SK-N-SH (cell line): ENCODE measurements around the gene RYR3. TPM values are rescaled to one million over a fixed set of nuclear protein-coding genes. Genes with fewer than 3 reads are reported as not detected.

Source experiments
- CTCF ChIA-PET: fragments of 300-600, 350-600 bp; formaldehyde crosslinking; extraction: SDS; loops from one replicate; lab custom pipeline; 2021; lab: Yijun Ruan, JAX
- POLR2A ChIA-PET: fragments of 350-600 bp; sonication (Branson Sonifier 250); formaldehyde crosslinking; extraction: SDS; loops from one replicate; lab custom pipeline; 2020; ENCODE audit warnings: antibody characterized with exemption, inconsistent platforms; lab: Yijun Ruan, JAX
- DNase-seq: peaks from one replicate; pipeline ENCODE4 v3.0.0; 2012
- H2AFZ ChIP-seq: fragments of 200-600 bp; sonication (generic); 2 replicates; pipeline ENCODE4 v1.8.1; 2016; ENCODE audit warnings: antibody characterized with exemption, mild to moderate bottlenecking, low read depth
- H3F3A ChIP-seq: fragments of 200-600 bp; sonication (generic); replicated peaks from 2 replicates; pipeline ENCODE3; 2016; ENCODE audit warnings: antibody characterized with exemption, mild to moderate bottlenecking; ENCODE audit not compliant: insufficient read depth
- H3K27ac ChIP-seq, 2 experiments: fragments of 200-500 bp in 1 of 2; fragments of 200-600 bp in 1 of 2; sonication (Bioruptor generic) in 1 of 2; sonication (generic), shearing (Covaris generic) in 1 of 2; 2 replicates each; pipeline versions ENCODE4 v1.5.1 to v1.6.1; 2014 to 2016; ENCODE audit warnings: low read depth in 2 of 2, inconsistent platforms in 1 of 2, low read length in 1 of 2, mild to moderate bottlenecking in 1 of 2, mixed read lengths in 1 of 2
- H3K27me3 ChIP-seq: fragments of 200-600 bp; sonication (generic), shearing (Covaris generic); 2 replicates; pipeline ENCODE4 v1.6.1; 2016; ENCODE audit warnings: mixed run types; ENCODE audit not compliant: insufficient read depth
- H3K36me3 ChIP-seq, 2 experiments: fragments of 200-500 bp in 1 of 2; fragments of 200-600 bp in 1 of 2; sonication (Bioruptor generic) in 1 of 2; sonication (generic) in 1 of 2; replicated peaks in 1 of 2; 2 replicates each; pipeline versions ENCODE3 to v1.5.1; 2014 to 2016; ENCODE audit warnings: low read length in 1 of 2, mild to moderate bottlenecking in 1 of 2; ENCODE audit not compliant: insufficient read depth in 2 of 2, control insufficient read depth in 1 of 2
- H3K4me1 ChIP-seq, 2 experiments: fragments of 200-500 bp in 1 of 2; fragments of 200-600 bp in 1 of 2; sonication (Bioruptor generic) in 1 of 2; sonication (generic), shearing (Covaris generic) in 1 of 2; 2 replicates each; pipeline versions ENCODE4 v1.5.1 to v1.6.1; 2014 to 2016; ENCODE audit warnings: low read depth in 1 of 2, low read length in 1 of 2, mixed run types in 1 of 2; ENCODE audit not compliant: insufficient read depth in 2 of 2, control insufficient read depth in 1 of 2
- H3K4me2 ChIP-seq: fragments of 200-600 bp; sonication (generic), shearing (Covaris generic); 2 replicates; pipeline ENCODE4 v1.6.1; 2017; ENCODE audit warnings: mixed run types
- H3K4me3 ChIP-seq, 2 experiments: fragments of 200-500 bp in 1 of 2; fragments of 200-600 bp in 1 of 2; sonication (Bioruptor generic) in 1 of 2; sonication (generic), shearing (Covaris generic) in 1 of 2; 2 replicates each; pipeline versions ENCODE4 v1.5.1 to v1.8.1; 2014 to 2016; ENCODE audit warnings: low read depth in 2 of 2, inconsistent platforms in 1 of 2, low read length in 1 of 2, mild to moderate bottlenecking in 1 of 2, mixed read lengths in 1 of 2, moderate library complexity in 1 of 2
- H3K79me2 ChIP-seq: fragments of 200-600 bp; sonication (generic); 2 replicates; pipeline ENCODE4 v1.8.1; 2017; ENCODE audit warnings: mild to moderate bottlenecking; ENCODE audit not compliant: insufficient read depth
- H3K9ac ChIP-seq: fragments of 200-600 bp; sonication (generic); 2 replicates; pipeline ENCODE4 v1.6.1; 2017; ENCODE audit warnings: mixed run types
- H3K9me2 ChIP-seq: fragments of 200-600 bp; sonication (generic); 2 replicates; pipeline ENCODE4 v1.6.1; 2017; ENCODE audit warnings: mixed run types
- H3K9me3 ChIP-seq: fragments of 200-600 bp; sonication (generic); 2 replicates; pipeline ENCODE4 v1.6.1; 2017; ENCODE audit warnings: mixed run types, mild to moderate bottlenecking, moderate library complexity
- H4K20me1 ChIP-seq: fragments of 200-600 bp; sonication (generic); 2 replicates; pipeline ENCODE4 v1.6.1; 2017; ENCODE audit warnings: mild to moderate bottlenecking, mixed run types; ENCODE audit not compliant: insufficient read depth
- ELF1 ChIP-seq: IDR thresholded peaks from 2 replicates; pipeline ENCODE4 v1.4.0; 2012
- EP300 ChIP-seq, 2 experiments: IDR thresholded peaks; 2 replicates each; pipeline versions ENCODE4 v1.4.0 to v1.6.1; 2012; ENCODE audit warnings: borderline replicate concordance in 1 of 2, low read depth in 1 of 2, low read length in 1 of 2
- FOXJ3 ChIP-seq: sonication (generic); formaldehyde crosslinking; IDR thresholded peaks from 2 replicates; pipeline ENCODE4 v1.5.1; 2020; ENCODE audit warnings: mild to moderate bottlenecking, missing genetic modification reagents
- FOXM1 ChIP-seq: IDR thresholded peaks from 2 replicates; pipeline ENCODE4 v1.4.0; 2012; ENCODE audit warnings: low read depth, mild to moderate bottlenecking
- GABPA ChIP-seq: IDR thresholded peaks from 2 replicates; pipeline ENCODE4 v1.4.0; 2012; ENCODE audit warnings: low read depth, mild to moderate bottlenecking
- GATA2 ChIP-seq: sonication (generic); formaldehyde crosslinking; IDR thresholded peaks from 2 replicates; pipeline ENCODE4 v1.5.0; 2020; ENCODE audit warnings: mild to moderate bottlenecking, missing genetic modification reagents
- MXI1 ChIP-seq: IDR thresholded peaks from 2 replicates; pipeline ENCODE4 v1.6.1; 2012; ENCODE audit warnings: mild to moderate bottlenecking, low read depth, low read length, improper control_type of control experiment
- NFIC ChIP-seq: IDR thresholded peaks from 2 replicates; pipeline ENCODE4 v1.4.0; 2012; ENCODE audit warnings: borderline replicate concordance
- NRF1 ChIP-seq: IDR thresholded peaks from 2 replicates; pipeline ENCODE4 v1.6.1; 2012; ENCODE audit warnings: low read depth, mild to moderate bottlenecking, low read length
- RAD21 ChIP-seq: IDR thresholded peaks from 2 replicates; pipeline ENCODE4 v1.6.1; 2012; ENCODE audit warnings: mild to moderate bottlenecking, low read length
- RCOR1 ChIP-seq: fragments of 150-350 bp; IDR thresholded peaks from 2 replicates; pipeline ENCODE4 v1.6.1; 2017; ENCODE audit warnings: antibody characterized with exemption, low read length
- SIN3A ChIP-seq: IDR thresholded peaks from 2 replicates; pipeline ENCODE4 v1.6.1; 2012; ENCODE audit warnings: low read depth, mild to moderate bottlenecking, low read length, moderate library complexity, borderline replicate concordance
- TAF1 ChIP-seq: IDR thresholded peaks from 2 replicates; pipeline ENCODE4 v1.6.1; 2012; ENCODE audit warnings: low read depth, mild to moderate bottlenecking, low read length, moderate library complexity, borderline replicate concordance
- YY1 ChIP-seq: IDR thresholded peaks from 2 replicates; pipeline ENCODE4 v1.4.0; 2012; ENCODE audit warnings: low read depth, mild to moderate bottlenecking
- WGBS: methylation state at CpG from one replicate; pipeline ENCODE4 v1.1.6; 2017; ENCODE audit warnings: low lambda C conversion rate; 5-methylcytosine and 5-hydroxymethylcytosine counted together
- polyA plus RNA-seq, 3 experiments: library from polyadenylated mRNA; depleted of rRNA; stranded (reverse); fragments of >200 nt; gene quantifications; 2 replicates each; pipeline ENCODE4 v1.2.3, GENCODE V29; 2012
- TF ChIP-seq, protein P1 (sequence below): IDR thresholded peaks from 2 replicates; pipeline ENCODE4 v1.4.0; 2012; ENCODE audit warnings: low read depth
- TF ChIP-seq, protein P2 (sequence below): fragments of 200-600 bp; sonication (generic); IDR thresholded peaks from 2 replicates; pipeline ENCODE4 v1.6.1; 2017; ENCODE audit warnings: antibody characterized with exemption, mild to moderate bottlenecking, moderate library complexity
- TF ChIP-seq, protein P3 (sequence below): IDR thresholded peaks from 2 replicates; pipeline ENCODE4 v1.6.1; 2012; ENCODE audit warnings: mild to moderate bottlenecking, low read depth, low read length, moderate library complexity

Gene RYR3
- polyA plus RNA-seq, 1 of the 3 experiments (the other 2 are of a cell fraction) = 0.02 TPM

DNA sequence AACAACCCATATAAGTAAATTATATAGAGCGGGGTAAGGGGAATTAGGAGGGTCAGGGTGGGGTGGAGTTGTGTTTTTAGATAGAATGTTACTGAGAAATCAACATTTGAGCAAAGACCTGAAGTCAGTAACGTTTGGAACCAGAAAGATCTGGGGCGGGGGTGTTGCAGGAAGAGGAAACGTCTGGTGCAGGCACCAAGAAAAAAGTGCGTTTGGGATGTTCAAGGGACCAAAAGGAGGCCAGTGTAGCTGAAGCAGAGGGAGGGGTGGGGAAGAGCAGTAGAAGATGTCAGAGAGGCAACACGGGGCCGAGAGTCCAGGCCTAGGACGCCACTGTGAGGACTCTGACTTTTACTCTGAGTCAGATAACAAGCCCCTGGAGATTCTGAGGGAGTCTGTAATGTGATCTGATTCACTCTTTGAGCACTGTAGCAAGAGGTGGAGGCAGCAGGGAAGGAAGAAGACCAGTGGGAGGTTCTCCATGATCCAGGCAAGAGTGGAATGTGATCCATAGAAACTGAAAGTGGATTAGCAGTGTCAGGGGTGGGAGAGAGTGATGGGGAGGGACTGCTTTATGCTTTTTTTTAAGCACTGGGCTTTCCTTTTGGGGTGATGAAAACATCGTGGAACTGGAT, 478.3 kb downstream of the RYR3 start:
- Histone ChIP-seq H3K9me3 (no peaks in the 10 kb centered on the region), H3K4me2 (no peak overlapping the region), H3K36me3 (no peaks in the 10 kb centered on the region), H3K9me2 (no peaks in the 10 kb centered on the region), H4K20me1 (no peaks in the 10 kb centered on the region), H3K4me1 (no peaks in the 10 kb centered on the region), H3K9ac (no peak overlapping the region), H3K27ac (no peak overlapping the region), H2AFZ (no peak overlapping the region), H3F3A (no peaks in the 10 kb centered on the region), H3K4me3 (no peak overlapping the region), H3K79me2 (no peaks in the 10 kb centered on the region), H3K27me3 (no peaks in the 10 kb centered on the region)
- TF ChIP-seq FOXM1 = no peak
- no peak for TF ChIP-seq ELF1
- no peak for TF ChIP-seq MXI1
- TF ChIP-seq RCOR1 = no peak
- TF ChIP-seq FOXJ3 (CRISPR knock-in tag) = no peak
- TF ChIP-seq NRF1 = no peak
- TF ChIP-seq GATA2 (CRISPR knock-in tag) = no peak
- TF ChIP-seq EP300 (IDR thresholded peaks at IDR 0.05; ENCODE audit: borderline replicate concordance in 1 of 2, low read depth in 1 of 2, low read length in 1 of 2) = no peak
- TF ChIP-seq NFIC = no peak
- TF ChIP-seq TAF1 = no peak
- no peak for TF ChIP-seq RAD21
- TF ChIP-seq GABPA = no peak
- TF ChIP-seq SIN3A = no peak
- TF ChIP-seq, protein P1, sequence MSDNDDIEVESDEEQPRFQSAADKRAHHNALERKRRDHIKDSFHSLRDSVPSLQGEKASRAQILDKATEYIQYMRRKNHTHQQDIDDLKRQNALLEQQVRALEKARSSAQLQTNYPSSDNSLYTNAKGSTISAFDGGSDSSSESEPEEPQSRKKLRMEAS = no peak
- TF ChIP-seq, protein P2, sequence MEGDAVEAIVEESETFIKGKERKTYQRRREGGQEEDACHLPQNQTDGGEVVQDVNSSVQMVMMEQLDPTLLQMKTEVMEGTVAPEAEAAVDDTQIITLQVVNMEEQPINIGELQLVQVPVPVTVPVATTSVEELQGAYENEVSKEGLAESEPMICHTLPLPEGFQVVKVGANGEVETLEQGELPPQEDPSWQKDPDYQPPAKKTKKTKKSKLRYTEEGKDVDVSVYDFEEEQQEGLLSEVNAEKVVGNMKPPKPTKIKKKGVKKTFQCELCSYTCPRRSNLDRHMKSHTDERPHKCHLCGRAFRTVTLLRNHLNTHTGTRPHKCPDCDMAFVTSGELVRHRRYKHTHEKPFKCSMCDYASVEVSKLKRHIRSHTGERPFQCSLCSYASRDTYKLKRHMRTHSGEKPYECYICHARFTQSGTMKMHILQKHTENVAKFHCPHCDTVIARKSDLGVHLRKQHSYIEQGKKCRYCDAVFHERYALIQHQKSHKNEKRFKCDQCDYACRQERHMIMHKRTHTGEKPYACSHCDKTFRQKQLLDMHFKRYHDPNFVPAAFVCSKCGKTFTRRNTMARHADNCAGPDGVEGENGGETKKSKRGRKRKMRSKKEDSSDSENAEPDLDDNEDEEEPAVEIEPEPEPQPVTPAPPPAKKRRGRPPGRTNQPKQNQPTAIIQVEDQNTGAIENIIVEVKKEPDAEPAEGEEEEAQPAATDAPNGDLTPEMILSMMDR = no peak
- CTCF ChIA-PET = no interaction called here
- 53% methylated on average over 9 of the region's 9 CpGs for WGBS
- DNase-seq = no peak
- POLR2A ChIA-PET = no interaction called here

DNA sequence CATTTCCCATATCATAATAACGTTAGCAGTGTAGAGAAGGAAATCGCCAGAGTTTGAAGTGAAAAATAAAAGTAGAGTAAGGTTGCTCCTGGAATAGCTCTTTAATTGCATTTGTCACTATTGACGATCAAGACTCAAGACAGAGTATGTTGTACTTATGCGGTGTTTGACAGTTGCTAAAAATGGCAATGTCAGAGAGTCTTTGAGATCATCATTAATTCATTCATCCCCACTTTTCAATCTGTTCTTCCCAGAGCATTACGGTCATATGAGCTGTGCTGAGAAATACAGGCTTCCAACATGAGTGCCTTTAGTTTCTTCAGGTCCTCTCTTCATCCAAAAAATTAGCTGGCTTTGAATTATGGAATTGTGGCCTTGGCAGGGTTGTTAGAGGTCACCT, 483.7 kb downstream of the RYR3 start:
- Histone ChIP-seq H3K9ac (no peak overlapping the region), H3K4me3 (no peak overlapping the region), H3F3A (no peaks in the 10 kb centered on the region), H3K4me2 (no peak overlapping the region), H3K27ac (no peak overlapping the region), H3K9me3 (no peaks in the 10 kb centered on the region), H3K27me3 (no peaks in the 10 kb centered on the region), H3K9me2 (no peaks in the 10 kb centered on the region), H2AFZ (no peak overlapping the region), H3K79me2 (no peaks in the 10 kb centered on the region), H3K36me3 (no peaks in the 10 kb centered on the region), H4K20me1 (no peaks in the 10 kb centered on the region), H3K4me1 (no peaks in the 10 kb centered on the region)
- DNase-seq = no peak
- ChIA-PET CTCF (no interaction called here), POLR2A (no interaction called here)
- TF ChIP-seq, protein P3, sequence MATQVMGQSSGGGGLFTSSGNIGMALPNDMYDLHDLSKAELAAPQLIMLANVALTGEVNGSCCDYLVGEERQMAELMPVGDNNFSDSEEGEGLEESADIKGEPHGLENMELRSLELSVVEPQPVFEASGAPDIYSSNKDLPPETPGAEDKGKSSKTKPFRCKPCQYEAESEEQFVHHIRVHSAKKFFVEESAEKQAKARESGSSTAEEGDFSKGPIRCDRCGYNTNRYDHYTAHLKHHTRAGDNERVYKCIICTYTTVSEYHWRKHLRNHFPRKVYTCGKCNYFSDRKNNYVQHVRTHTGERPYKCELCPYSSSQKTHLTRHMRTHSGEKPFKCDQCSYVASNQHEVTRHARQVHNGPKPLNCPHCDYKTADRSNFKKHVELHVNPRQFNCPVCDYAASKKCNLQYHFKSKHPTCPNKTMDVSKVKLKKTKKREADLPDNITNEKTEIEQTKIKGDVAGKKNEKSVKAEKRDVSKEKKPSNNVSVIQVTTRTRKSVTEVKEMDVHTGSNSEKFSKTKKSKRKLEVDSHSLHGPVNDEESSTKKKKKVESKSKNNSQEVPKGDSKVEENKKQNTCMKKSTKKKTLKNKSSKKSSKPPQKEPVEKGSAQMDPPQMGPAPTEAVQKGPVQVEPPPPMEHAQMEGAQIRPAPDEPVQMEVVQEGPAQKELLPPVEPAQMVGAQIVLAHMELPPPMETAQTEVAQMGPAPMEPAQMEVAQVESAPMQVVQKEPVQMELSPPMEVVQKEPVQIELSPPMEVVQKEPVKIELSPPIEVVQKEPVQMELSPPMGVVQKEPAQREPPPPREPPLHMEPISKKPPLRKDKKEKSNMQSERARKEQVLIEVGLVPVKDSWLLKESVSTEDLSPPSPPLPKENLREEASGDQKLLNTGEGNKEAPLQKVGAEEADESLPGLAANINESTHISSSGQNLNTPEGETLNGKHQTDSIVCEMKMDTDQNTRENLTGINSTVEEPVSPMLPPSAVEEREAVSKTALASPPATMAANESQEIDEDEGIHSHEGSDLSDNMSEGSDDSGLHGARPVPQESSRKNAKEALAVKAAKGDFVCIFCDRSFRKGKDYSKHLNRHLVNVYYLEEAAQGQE = no peak
- no peak for TF ChIP-seq YY1
- 80% methylated on average over 5 of the region's 5 CpGs for WGBS
